HUES6 (cell line): ENCODE data around the gene FBXW12.

Experiments used
- H3K27ac ChIP-seq: 2 replicates; pipeline ENCODE4 v1.7.0; 2013; ENCODE audit warnings: low read depth, mild to moderate bottlenecking, low read length, inconsistent platforms
- H3K27me3 ChIP-seq: 2 replicates; pipeline ENCODE4 v1.6.1; 2013; ENCODE audit warnings: low read length; ENCODE audit not compliant: control insufficient read depth, insufficient read depth
- H3K36me3 ChIP-seq: 2 replicates; pipeline ENCODE4 v1.6.1; 2013; ENCODE audit warnings: low read length; ENCODE audit not compliant: control insufficient read depth, insufficient read depth
- H3K4me1 ChIP-seq: 2 replicates; pipeline ENCODE4 v1.6.1; 2013; ENCODE audit warnings: low read length; ENCODE audit not compliant: control insufficient read depth, insufficient read depth
- H3K4me3 ChIP-seq: 2 replicates; pipeline ENCODE4 v1.5.1; 2013; ENCODE audit warnings: low read depth, low read length
- H3K9ac ChIP-seq: one replicate; pipeline ENCODE4 v1.6.1; 2013; ENCODE audit warnings: mild to moderate bottlenecking, low read length
- H3K9me3 ChIP-seq: 2 replicates; pipeline ENCODE4 v1.6.1; 2013; ENCODE audit warnings: low read depth, low read length; ENCODE audit not compliant: control insufficient read depth, insufficient read depth

Gene FBXW12

GRCh38 chr3:48432411-48433371, 60.7 kb downstream of the FBXW12 start:
- no peak overlapping the region for H3K9ac ChIP-seq
- H3K36me3 ChIP-seq, result peaks cover 32% of the 10 kb centered on the region
- peaks cover 29% of the 10 kb centered on the region for H3K4me1 ChIP-seq
- no peaks in the 10 kb centered on the region for H3K27me3 ChIP-seq
- H3K4me3 ChIP-seq, result no peak overlapping the region
- peak overlapping the region; percentile 4; the same call in 1 of the 2 replicates for H3K27ac ChIP-seq
- no peaks in the 10 kb centered on the region for H3K9me3 ChIP-seq

- no peaks in the 10 kb centered on the region for H3K9me3 ChIP-seq
- peaks cover 32% of the 10 kb centered on the region for H3K36me3 ChIP-seq
- no peak overlapping the region for H3K27ac ChIP-seq
- no peaks in the 10 kb centered on the region for H3K27me3 ChIP-seq
- peaks cover 23% of the 10 kb centered on the region for H3K4me1 ChIP-seq
- H3K9ac ChIP-seq, result no peak overlapping the region
- H3K4me3 ChIP-seq, result no peak overlapping the region
These were observed 61.6 kb downstream of the FBXW12 start for GRCh38 chr3:48433472-48434118.

GRCh38 chr3:48434591-48435222, 62.7 kb downstream of the FBXW12 start:
- H3K9ac ChIP-seq, result peak overlapping the region; percentile 8
- no peaks in the 10 kb centered on the region for H3K27me3 ChIP-seq
- no peak overlapping the region for H3K4me3 ChIP-seq
- peaks cover 32% of the 10 kb centered on the region for H3K36me3 ChIP-seq
- H3K9me3 ChIP-seq, result no peaks in the 10 kb centered on the region
- H3K27ac ChIP-seq, result no peak overlapping the region
- H3K4me1 ChIP-seq, result peaks cover 28% of the 10 kb centered on the region

GRCh38 chr3:48435223-48435595, 63.2 kb downstream of the FBXW12 start:
- H3K4me3 ChIP-seq, result no peak overlapping the region
- peak overlapping the region; percentile 8 for H3K9ac ChIP-seq
- peaks cover 32% of the 10 kb centered on the region for H3K36me3 ChIP-seq
- no peak overlapping the region for H3K27ac ChIP-seq
- H3K4me1 ChIP-seq, result peaks cover 26% of the 10 kb centered on the region
- H3K9me3 ChIP-seq, result no peaks in the 10 kb centered on the region
- H3K27me3 ChIP-seq, result no peaks in the 10 kb centered on the region

- no peak overlapping the region for H3K27ac ChIP-seq
These were observed 63.9 kb downstream of the FBXW12 start for GRCh38 chr3:48435774-48436476.

GRCh38 chr3:48436477-48436787, 64.4 kb downstream of the FBXW12 start:
- H3K27ac ChIP-seq, result no peak overlapping the region
- H3K9ac ChIP-seq, result no peak overlapping the region
- peaks cover 34% of the 10 kb centered on the region for H3K36me3 ChIP-seq
- no peaks in the 10 kb centered on the region for H3K27me3 ChIP-seq
- peaks cover 18% of the 10 kb centered on the region; the same call in 1 of the 2 replicates for H3K4me1 ChIP-seq
- H3K4me3 ChIP-seq, result no peak overlapping the region
- H3K9me3 ChIP-seq, result no peaks in the 10 kb centered on the region

More at GRCh38 chr3:48435774-48436476, 63.9 kb downstream of the FBXW12 start:
- H3K27me3 ChIP-seq, result no peaks in the 10 kb centered on the region
- no peak overlapping the region for H3K9ac ChIP-seq
- H3K36me3 ChIP-seq, result peaks cover 32% of the 10 kb centered on the region
- H3K4me1 ChIP-seq, result peaks cover 19% of the 10 kb centered on the region
- no peaks in the 10 kb centered on the region for H3K9me3 ChIP-seq
- H3K4me3 ChIP-seq, result no peak overlapping the region

GRCh38 chr3:48436855-48437254, 64.8 kb downstream of the FBXW12 start:
- no peak overlapping the region for H3K27ac ChIP-seq
- H3K9me3 ChIP-seq, result no peaks in the 10 kb centered on the region
- no peaks in the 10 kb centered on the region for H3K27me3 ChIP-seq
- no peak overlapping the region for H3K4me3 ChIP-seq
- H3K9ac ChIP-seq, result no peak overlapping the region
- peaks cover 35% of the 10 kb centered on the region for H3K36me3 ChIP-seq
- H3K4me1 ChIP-seq, result peaks cover 22% of the 10 kb centered on the region; the same call in 1 of the 2 replicates

- H3K9ac ChIP-seq, result no peak overlapping the region
- no peaks in the 10 kb centered on the region for H3K27me3 ChIP-seq
- H3K27ac ChIP-seq, result no peak overlapping the region
- no peak overlapping the region for H3K4me3 ChIP-seq
- H3K9me3 ChIP-seq, result no peaks in the 10 kb centered on the region
- H3K4me1 ChIP-seq, result peaks cover 16% of the 10 kb centered on the region; the same call in 1 of the 2 replicates
- peaks cover 34% of the 10 kb centered on the region for H3K36me3 ChIP-seq
These were observed 65.8 kb downstream of the FBXW12 start for GRCh38 chr3:48437812-48438211.

- no peaks in the 10 kb centered on the region for H3K27me3 ChIP-seq
- peak within 1 kb of the TSS; percentile 82 for H3K27ac ChIP-seq
- peak within 1 kb of the TSS; percentile 93 for H3K9ac ChIP-seq
- peaks cover 12% of the 10 kb centered on the region; the same call in 1 of the 2 replicates for H3K4me1 ChIP-seq
- H3K36me3 ChIP-seq, result peaks cover 35% of the 10 kb centered on the region
- peak within 1 kb of the TSS; percentile 81 for H3K4me3 ChIP-seq
- no peaks in the 10 kb centered on the region for H3K9me3 ChIP-seq
These were observed 68.0 kb downstream of the FBXW12 start, which contains the start of the genes CCDC51 and TMA7 for GRCh38 chr3:48439820-48440589. Gene CCDC51, minus strand, starts transcription at chr3:48440119. Its CDS starts 4,991 bp downstream, at chr3:48435128. Gene TMA7, plus strand, starts transcription at chr3:48440257. Its CDS starts 40 bp downstream, at chr3:48440297.

GRCh38 chr3:48440590-48440958, 68.6 kb downstream of the FBXW12 start:
- H3K36me3 ChIP-seq, result peaks cover 35% of the 10 kb centered on the region
- H3K27me3 ChIP-seq, result no peaks in the 10 kb centered on the region
- peak overlapping the region; percentile 81 for H3K4me3 ChIP-seq
- peak overlapping the region; percentile 82; the same call in 1 of the 2 replicates for H3K27ac ChIP-seq
- H3K9ac ChIP-seq, result peak overlapping the region; percentile 93
- peaks cover 12% of the 10 kb centered on the region; the same call in 1 of the 2 replicates for H3K4me1 ChIP-seq
- H3K9me3 ChIP-seq, result no peaks in the 10 kb centered on the region
